Natural killer cell (primary cell): ENCODE measurements around the gene C1orf21. TPM values are rescaled to one million over a fixed set of nuclear protein-coding genes. Genes with fewer than 3 reads are reported as not detected.

Experiments used
- ATAC-seq, 3 donors: fragments of 150-1000 bp in 2 of 3; fragments of 200-7000 bp in 1 of 3; cut with Tn5 transposase; 1 replicate in 1 of 3; 2 replicates in 2 of 3; pipeline ENCODE4 v1.10.0; 2021; ENCODE audit warnings: mild to moderate bottlenecking in 2 of 3, moderate library complexity in 2 of 3
- DNase-seq, 2 donors: peaks; one replicate each; pipeline versions ENCODE4 v3.0.0 to v3.0.0-alpha.2; 2013 to 2021; ENCODE audit warnings: mixed read lengths in 1 of 2
- H3K27ac ChIP-seq: one replicate; pipeline ENCODE4 v1.5.1; 2013; ENCODE audit warnings: mild to moderate bottlenecking, low read length
- H3K27me3 ChIP-seq: one replicate; pipeline ENCODE4 v1.6.1; 2013; ENCODE audit warnings: low read length; ENCODE audit not compliant: control insufficient read depth, insufficient read depth
- H3K36me3 ChIP-seq: one replicate; pipeline ENCODE4 v1.6.1; 2013; ENCODE audit warnings: low read length; ENCODE audit not compliant: control insufficient read depth, insufficient read depth
- H3K4me1 ChIP-seq: one replicate; pipeline ENCODE4 v1.6.1; 2013; ENCODE audit warnings: low read length; ENCODE audit not compliant: control insufficient read depth, insufficient read depth
- H3K4me3 ChIP-seq: one replicate; pipeline ENCODE4 v1.5.1; 2013; ENCODE audit warnings: low read length
- H3K9me3 ChIP-seq: one replicate; pipeline ENCODE4 v1.6.1; 2013; ENCODE audit warnings: low read length; ENCODE audit not compliant: control insufficient read depth, insufficient read depth
- H3K27ac Mint-ChIP-seq, 2 donors: one replicate each; pipeline ENCODE4 v1.8.0; 2022; ENCODE audit warnings: mild to moderate bottlenecking in 2 of 2, mixed read lengths in 2 of 2, moderate library complexity in 1 of 2
- H3K27me3 Mint-ChIP-seq, 2 donors: one replicate each; pipeline ENCODE4 v1.8.0; 2022; ENCODE audit warnings: low read depth in 2 of 2, mixed read lengths in 2 of 2
- H3K36me3 Mint-ChIP-seq: one replicate; pipeline ENCODE4 v1.8.0; 2022; ENCODE audit warnings: mixed read lengths
- H3K4me1 Mint-ChIP-seq, 2 donors: one replicate each; pipeline ENCODE4 v1.8.0; 2022; ENCODE audit warnings: mixed read lengths in 2 of 2
- H3K4me3 Mint-ChIP-seq: one replicate; pipeline ENCODE4 v1.8.0; 2022; ENCODE audit warnings: mild to moderate bottlenecking, moderate library complexity, mixed read lengths
- H3K9me3 Mint-ChIP-seq, 2 donors: one replicate each; pipeline ENCODE4 v1.8.0; 2022; ENCODE audit warnings: mixed read lengths in 2 of 2
- WGBS: methylation state at CpG from one replicate; pipeline ENCODE4 v1.1.7; 2013; ENCODE audit warnings: missing lambda C conversion rate; ENCODE audit not compliant: insufficient coverage; 5-methylcytosine and 5-hydroxymethylcytosine counted together
- intact Hi-C: fragments of 100-400 bp; cut with micrococcal nuclease; formaldehyde crosslinking; loops from one replicate; pipeline ENCODE4 v1.14.2; 2022
- total RNA-seq, 4 donors: library from RNA; stranded (reverse); fragments of 120-200 nt in 1 of 4; gene quantifications; one replicate each; pipeline versions ENCODE4 v1.2.3 to v1.2.4, GENCODE V29; 2013 to 2022
- TF ChIP-seq, protein P1 (sequence below): fragments of 200-600 bp; IDR thresholded peaks from one replicate; pipeline ENCODE4 v1.8.0; 2022; ENCODE audit warnings: antibody characterized with exemption

Gene C1orf21
- total RNA-seq, 3 donors from 2014 or later (not counting 1 experiment from before 2014, with no cell fraction given), result 84.3 to 111 (median 88.3) TPM

DNA sequence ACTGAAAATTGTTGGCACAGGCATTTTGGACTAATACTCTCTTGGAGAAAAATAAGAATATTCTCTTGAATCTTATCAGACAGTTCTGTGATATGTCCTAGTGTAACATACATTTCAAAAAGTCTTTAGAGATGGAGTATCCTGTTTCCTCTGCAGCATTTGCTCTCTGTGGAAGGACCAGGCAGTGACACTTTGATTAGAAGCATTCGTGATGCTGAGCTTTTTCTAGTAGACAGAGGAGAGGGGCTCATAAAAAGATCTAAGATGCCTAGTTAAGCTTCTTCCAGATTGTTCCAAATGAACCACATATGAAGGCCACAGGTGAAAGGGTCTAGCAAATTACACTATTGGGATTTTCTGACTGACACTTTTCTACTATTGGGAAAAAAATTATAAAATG, 120.3 kb downstream of the C1orf21 start:
- Histone ChIP-seq H3K9me3 (no peaks in the 10 kb centered on the region), H3K4me3 (no peak overlapping the region), H3K4me1 (no peaks in the 10 kb centered on the region), H3K36me3 (peaks cover 11% of the 10 kb centered on the region), H3K27me3 (no peaks in the 10 kb centered on the region), H3K27ac (no peak overlapping the region)
- peaks cover 9% of the 10 kb centered on the region for H3K36me3 Mint-ChIP-seq
- no peaks in the 10 kb centered on the region for H3K9me3 Mint-ChIP-seq
- ATAC-seq (no peak), DNase-seq (no peak)
- intact Hi-C loops, result no loop called here
- TF ChIP-seq, protein P1, sequence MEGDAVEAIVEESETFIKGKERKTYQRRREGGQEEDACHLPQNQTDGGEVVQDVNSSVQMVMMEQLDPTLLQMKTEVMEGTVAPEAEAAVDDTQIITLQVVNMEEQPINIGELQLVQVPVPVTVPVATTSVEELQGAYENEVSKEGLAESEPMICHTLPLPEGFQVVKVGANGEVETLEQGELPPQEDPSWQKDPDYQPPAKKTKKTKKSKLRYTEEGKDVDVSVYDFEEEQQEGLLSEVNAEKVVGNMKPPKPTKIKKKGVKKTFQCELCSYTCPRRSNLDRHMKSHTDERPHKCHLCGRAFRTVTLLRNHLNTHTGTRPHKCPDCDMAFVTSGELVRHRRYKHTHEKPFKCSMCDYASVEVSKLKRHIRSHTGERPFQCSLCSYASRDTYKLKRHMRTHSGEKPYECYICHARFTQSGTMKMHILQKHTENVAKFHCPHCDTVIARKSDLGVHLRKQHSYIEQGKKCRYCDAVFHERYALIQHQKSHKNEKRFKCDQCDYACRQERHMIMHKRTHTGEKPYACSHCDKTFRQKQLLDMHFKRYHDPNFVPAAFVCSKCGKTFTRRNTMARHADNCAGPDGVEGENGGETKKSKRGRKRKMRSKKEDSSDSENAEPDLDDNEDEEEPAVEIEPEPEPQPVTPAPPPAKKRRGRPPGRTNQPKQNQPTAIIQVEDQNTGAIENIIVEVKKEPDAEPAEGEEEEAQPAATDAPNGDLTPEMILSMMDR, result no peak
- peak overlapping the region; percentile 54 for H3K4me3 Mint-ChIP-seq
- peak overlapping the region; percentile 78 to 82 for H3K27ac Mint-ChIP-seq
- H3K27me3 Mint-ChIP-seq, result no peaks in the 10 kb centered on the region
- peaks cover 53 to 57% of the 10 kb centered on the region in 2 donors for H3K4me1 Mint-ChIP-seq
- 57% methylated on average over 1 of the region's 1 CpG for WGBS

DNA sequence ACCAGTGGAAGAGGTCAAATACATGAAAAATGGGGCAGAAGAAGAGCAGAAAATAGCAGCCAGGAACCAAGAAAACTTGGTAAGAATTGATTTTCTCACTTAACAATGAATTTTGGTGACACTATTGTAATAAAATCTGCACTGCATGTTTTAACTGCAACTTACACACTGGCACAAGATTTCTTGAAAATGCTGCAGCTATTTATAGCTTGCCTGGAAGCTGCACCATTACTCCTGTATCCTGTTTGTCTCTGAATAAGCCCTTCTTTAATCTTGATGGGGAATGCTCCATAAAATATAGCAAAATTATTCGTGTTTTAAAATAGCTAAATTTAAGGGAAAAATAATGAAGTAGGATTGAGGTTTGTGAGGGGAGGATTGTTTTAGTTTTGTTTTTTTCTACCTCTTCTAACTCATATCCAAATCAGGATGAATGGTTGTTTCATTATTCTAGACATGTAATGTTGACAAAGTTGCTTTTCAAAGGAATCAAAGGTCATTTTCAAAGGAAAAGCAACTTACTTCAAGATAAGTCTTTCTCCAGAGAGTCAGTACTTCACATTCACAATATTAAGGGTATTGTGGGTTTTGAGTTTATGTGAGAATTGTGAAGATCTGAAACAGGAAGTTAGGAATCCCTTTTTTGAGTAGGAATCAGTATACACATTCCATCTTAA, 120.9 kb downstream of the C1orf21 start:
- H3K27ac Mint-ChIP-seq, result peak overlapping the region; percentile 78 to 82
- TF ChIP-seq, protein P1, result no peak
- H3K27ac ChIP-seq, result no peak overlapping the region
- H3K4me3 ChIP-seq, result no peak overlapping the region
- H3K9me3 ChIP-seq, result no peaks in the 10 kb centered on the region
- no peak for DNase-seq
- H3K27me3 Mint-ChIP-seq, result no peaks in the 10 kb centered on the region
- H3K4me1 Mint-ChIP-seq, result peaks cover 53 to 58% of the 10 kb centered on the region in 2 donors
- H3K27me3 ChIP-seq, result no peaks in the 10 kb centered on the region
- H3K9me3 Mint-ChIP-seq, result no peaks in the 10 kb centered on the region
- intact Hi-C loops, result no loop called here
- peaks cover 11% of the 10 kb centered on the region for H3K36me3 ChIP-seq
- H3K36me3 Mint-ChIP-seq, result peaks cover 9% of the 10 kb centered on the region
- H3K4me3 Mint-ChIP-seq, result peak overlapping the region; percentile 54
- no CpG with 5 or more reads among the region's 1 CpG for WGBS
- H3K4me1 ChIP-seq, result no peaks in the 10 kb centered on the region
- no peak for ATAC-seq

DNA sequence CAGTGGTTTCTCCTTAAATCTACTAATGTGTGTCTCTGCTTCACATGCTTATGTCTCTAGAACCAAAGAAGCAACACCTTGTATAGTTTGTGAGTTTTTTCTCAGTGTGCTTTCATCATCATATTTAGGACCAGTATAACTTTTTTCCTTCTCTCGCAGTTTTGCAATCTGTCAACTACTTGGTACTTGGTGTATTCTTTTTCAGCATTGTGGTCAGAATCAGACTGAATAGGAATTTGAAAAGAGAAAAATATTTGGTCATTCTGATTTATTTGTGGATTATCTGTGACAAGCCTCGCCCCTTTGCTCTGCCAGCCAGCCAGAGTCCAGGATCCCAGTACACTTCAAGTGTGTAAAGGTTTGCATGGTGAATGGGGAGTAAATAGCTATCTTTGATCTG, 122.3 kb downstream of the C1orf21 start:
- no peak overlapping the region for H3K27ac ChIP-seq
- H3K4me1 ChIP-seq, result no peaks in the 10 kb centered on the region
- ATAC-seq, result no peak
- 93% methylated on average over 2 of the region's 2 CpGs for WGBS
- intact Hi-C loops, result no loop called here
- peaks cover 9% of the 10 kb centered on the region for H3K36me3 Mint-ChIP-seq
- TF ChIP-seq, protein P1, result no peak
- no peak overlapping the region for H3K4me3 ChIP-seq
- H3K9me3 Mint-ChIP-seq, result no peaks in the 10 kb centered on the region
- H3K4me1 Mint-ChIP-seq, result peaks cover 43 to 48% of the 10 kb centered on the region in 2 donors
- H3K27me3 Mint-ChIP-seq, result no peaks in the 10 kb centered on the region
- H3K27ac Mint-ChIP-seq, result peak overlapping the region; percentile 22 to 69
- H3K27me3 ChIP-seq, result no peaks in the 10 kb centered on the region
- no peak overlapping the region for H3K4me3 Mint-ChIP-seq
- no peak for DNase-seq
- peaks cover 11% of the 10 kb centered on the region for H3K36me3 ChIP-seq
- H3K9me3 ChIP-seq, result no peaks in the 10 kb centered on the region

DNA sequence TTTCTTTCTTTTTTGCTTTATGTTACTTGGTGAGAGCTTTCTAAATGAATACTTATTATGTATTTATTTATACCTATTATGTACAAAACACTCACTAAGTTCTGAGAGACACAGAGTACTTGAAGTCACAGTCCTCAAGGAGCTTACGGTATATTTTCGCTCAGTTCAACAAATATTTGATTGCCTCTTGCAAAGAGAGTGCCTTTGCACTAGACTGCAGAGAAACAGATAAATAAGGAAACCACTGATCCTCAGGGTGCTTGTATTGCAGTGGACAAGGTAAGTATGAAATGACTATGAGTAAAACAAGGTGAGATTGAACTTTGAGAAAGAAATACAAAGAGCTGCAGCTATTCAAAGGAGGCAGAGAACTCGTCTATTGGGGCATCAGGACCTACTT, 123.3 kb downstream of the C1orf21 start:
- ATAC-seq (no peak), DNase-seq (no peak)
- H3K4me3 ChIP-seq, result no peak overlapping the region
- H3K4me1 ChIP-seq, result no peaks in the 10 kb centered on the region
- Mint-ChIP-seq H3K4me3 (no peak overlapping the region), H3K27me3 (no peaks in the 10 kb centered on the region), H3K9me3 (no peaks in the 10 kb centered on the region), H3K4me1 (peaks cover 35 to 39% of the 10 kb centered on the region in 2 donors), H3K36me3 (peaks cover 9% of the 10 kb centered on the region), H3K27ac (peak overlapping the region; percentile 5 to 42)
- H3K36me3 ChIP-seq, result peaks cover 11% of the 10 kb centered on the region
- TF ChIP-seq, protein P1, result no peak
- no peak overlapping the region for H3K27ac ChIP-seq
- intact Hi-C loops, result no loop called here
- WGBS, result 97% methylated on average over 3 of the region's 3 CpGs
- H3K9me3 ChIP-seq, result no peaks in the 10 kb centered on the region
- H3K27me3 ChIP-seq, result no peaks in the 10 kb centered on the region
